HL-60/S4 (cell line): ENCODE results near the gene TTLL4.
"Not testable (repeated sequence)": the region's sequence is repeated elsewhere in the genome, so short reads cannot be mapped to it uniquely, and the experiment has no call there.

Source experiments
- in situ Hi-C: fragments of 300-500 bp; cut with MboI; formaldehyde crosslinking; loops from 2 replicates; pipeline ENCODE4 v1.14.3; 2022; ENCODE audit warnings: low sequenced_read_pairs

Gene TTLL4, protein sequence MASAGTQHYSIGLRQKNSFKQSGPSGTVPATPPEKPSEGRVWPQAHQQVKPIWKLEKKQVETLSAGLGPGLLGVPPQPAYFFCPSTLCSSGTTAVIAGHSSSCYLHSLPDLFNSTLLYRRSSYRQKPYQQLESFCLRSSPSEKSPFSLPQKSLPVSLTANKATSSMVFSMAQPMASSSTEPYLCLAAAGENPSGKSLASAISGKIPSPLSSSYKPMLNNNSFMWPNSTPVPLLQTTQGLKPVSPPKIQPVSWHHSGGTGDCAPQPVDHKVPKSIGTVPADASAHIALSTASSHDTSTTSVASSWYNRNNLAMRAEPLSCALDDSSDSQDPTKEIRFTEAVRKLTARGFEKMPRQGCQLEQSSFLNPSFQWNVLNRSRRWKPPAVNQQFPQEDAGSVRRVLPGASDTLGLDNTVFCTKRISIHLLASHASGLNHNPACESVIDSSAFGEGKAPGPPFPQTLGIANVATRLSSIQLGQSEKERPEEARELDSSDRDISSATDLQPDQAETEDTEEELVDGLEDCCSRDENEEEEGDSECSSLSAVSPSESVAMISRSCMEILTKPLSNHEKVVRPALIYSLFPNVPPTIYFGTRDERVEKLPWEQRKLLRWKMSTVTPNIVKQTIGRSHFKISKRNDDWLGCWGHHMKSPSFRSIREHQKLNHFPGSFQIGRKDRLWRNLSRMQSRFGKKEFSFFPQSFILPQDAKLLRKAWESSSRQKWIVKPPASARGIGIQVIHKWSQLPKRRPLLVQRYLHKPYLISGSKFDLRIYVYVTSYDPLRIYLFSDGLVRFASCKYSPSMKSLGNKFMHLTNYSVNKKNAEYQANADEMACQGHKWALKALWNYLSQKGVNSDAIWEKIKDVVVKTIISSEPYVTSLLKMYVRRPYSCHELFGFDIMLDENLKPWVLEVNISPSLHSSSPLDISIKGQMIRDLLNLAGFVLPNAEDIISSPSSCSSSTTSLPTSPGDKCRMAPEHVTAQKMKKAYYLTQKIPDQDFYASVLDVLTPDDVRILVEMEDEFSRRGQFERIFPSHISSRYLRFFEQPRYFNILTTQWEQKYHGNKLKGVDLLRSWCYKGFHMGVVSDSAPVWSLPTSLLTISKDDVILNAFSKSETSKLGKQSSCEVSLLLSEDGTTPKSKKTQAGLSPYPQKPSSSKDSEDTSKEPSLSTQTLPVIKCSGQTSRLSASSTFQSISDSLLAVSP

DNA sequence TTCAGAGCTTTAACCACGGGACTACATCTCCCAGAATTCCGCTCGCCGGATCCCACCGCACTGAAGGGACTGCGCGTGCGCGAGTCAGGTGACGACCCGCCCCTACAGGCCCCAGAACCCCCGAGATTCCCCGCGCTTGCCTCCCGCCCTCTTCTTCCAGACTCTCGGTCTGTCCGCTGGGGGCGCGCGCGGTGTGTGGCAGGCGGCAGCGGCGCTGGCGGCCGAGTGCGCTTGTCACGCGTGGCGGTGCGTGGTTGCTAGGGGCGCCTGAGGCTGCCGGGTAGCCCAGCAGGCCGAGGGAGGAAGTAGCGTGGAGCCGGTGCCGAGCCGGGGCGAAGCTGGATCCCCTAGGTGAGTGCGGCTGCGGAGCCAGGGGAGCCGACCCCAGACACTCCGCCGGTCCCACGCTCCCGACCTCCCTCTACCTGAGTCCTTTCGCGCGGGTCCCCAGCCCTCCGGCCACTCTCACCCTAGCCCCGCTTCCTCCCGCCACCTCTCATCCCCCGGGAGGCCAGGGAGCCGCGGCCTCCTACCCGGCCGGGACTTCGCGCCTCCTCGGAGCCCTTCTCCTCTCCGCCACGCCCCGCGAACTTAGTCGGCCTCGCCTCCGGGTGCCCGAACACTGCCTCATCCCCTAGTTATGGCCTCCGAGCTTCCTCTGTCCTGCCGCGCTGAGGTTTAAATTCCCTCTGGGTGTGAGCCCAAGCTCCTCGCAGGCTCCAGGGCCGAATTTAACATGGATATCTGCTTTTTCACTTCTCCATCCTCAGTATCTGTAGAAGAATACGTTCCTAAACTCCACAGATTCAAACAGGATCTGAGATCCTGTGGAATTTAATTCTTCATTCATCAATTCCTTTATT lies at the start of gene TTLL4:
Gene TTLL4 (plus strand): TSS at position 149 of the 863 bp plus-strand sequence. CDS start 26,842 bp downstream, outside the sequence.
- in situ Hi-C loops: no loop called here

GRCh38 chr2:218662377-218662776 lies 48.3 kb upstream of the TTLL4 start:
- in situ Hi-C loops: loop anchor here (25.0 kb wide), 1 partner anchor 375 kb away; the partner anchor contains the start of gene TMBIM1

GRCh38 chr2:218662827-218663226 lies 47.8 kb upstream of the TTLL4 start:
- in situ Hi-C loops: loop anchor here (25.0 kb wide), 1 partner anchor 376 kb away; the partner anchor contains the start of gene TMBIM1

GRCh38 chr2:218663901-218664300 lies 46.7 kb upstream of the TTLL4 start:
- in situ Hi-C loops: loop anchor here (25.0 kb wide), 1 partner anchor 377 kb away; the partner anchor contains the start of gene TMBIM1

GRCh38 chr2:218664653-218665052 lies 46.0 kb upstream of the TTLL4 start:
- in situ Hi-C loops: loop anchor here (25.0 kb wide), 1 partner anchor 377 kb away; the partner anchor contains the start of gene TMBIM1

DNA sequence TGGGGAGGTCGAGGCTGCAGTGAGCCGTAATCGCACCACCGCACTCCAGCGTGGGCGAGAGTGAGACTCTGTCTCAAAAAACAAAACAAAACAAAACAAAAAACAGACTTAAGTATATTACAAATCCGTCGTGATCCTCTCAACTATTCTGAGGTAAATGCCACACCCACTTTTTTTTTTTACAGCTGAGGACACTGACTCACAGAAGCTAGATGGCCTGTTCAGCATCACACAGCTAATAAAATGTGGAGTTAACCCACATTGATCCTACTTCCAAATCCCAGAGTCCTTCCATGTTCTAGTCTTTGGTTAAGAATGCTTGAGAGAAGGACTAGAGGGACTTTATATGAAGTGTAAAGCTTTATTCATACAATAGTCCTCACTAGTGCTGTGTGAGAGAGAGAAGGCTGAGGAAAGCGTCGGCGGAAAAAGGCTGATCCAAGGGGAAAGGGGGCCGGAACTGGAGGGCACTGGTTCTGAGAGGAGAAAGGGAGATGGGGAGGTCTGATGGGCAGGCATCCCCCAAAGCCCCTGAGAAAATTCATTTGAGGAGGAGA lies 39.5 kb upstream of the TTLL4 start:
- in situ Hi-C loops: loop anchor here (25.0 kb wide), 1 partner anchor 384 kb away; the partner anchor contains the start of gene TMBIM1

GRCh38 chr2:218671654-218672566 lies 38.7 kb upstream of the TTLL4 start, which contains the start of the genes RNF25 and STK36:
Gene RNF25, minus strand, starts transcription at chr2:218672002. Its CDS starts 32 bp downstream, at chr2:218671970.
Gene STK36, plus strand, starts transcription at chr2:218672086. Its CDS starts 744 bp downstream, at chr2:218672830.
- in situ Hi-C loops: loop anchor here (25.0 kb wide), 1 partner anchor 385 kb away; the partner anchor contains the start of gene TMBIM1

GRCh38 chr2:218679119-218679518 lies 31.5 kb upstream of the TTLL4 start:
- in situ Hi-C loops: no loop called here

DNA sequence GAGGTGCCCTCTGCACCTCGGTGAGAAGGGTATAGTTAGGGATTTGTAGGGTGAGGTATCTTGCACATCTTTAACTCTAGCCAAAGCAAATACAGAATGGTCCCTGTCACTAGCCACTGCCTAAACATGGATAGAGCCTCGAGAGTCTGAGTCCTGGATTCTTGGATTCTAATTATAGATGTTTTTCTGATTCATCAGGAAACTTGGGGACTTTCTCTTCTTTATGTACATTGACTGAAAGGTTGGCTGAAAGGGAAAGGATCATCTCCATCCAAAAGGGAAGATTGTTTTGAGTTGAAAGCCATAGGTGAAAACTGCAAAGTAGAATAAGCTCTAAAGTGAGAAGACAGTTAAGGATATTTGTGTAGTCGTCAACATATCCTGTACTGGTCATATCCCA lies 30.6 kb upstream of the TTLL4 start:
- in situ Hi-C loops: no loop called here

- in situ Hi-C loops: not testable (repeated sequence)
Measured at GRCh38 chr2:218687400-218688060, 23.1 kb upstream of the TTLL4 start.

DNA sequence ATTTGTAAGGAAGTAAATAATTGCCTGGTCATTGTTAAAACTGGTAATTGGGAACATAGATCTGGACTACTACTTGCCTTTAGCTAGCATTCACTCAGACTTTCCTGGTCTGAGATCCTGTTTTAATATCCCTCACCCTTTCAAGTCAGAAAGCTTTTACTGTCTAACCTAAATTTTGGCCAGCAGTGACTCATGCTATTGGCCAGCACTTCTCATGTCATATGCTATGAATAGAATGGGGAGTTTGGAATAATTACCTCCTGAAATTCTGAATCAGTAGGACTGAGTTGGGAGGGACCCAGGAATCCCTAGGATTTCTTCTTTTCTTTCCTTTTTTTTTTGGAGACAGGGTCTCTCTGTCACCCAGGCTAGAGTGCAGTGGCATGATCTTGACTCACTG lies 19.4 kb upstream of the TTLL4 start:
- in situ Hi-C loops: no loop called here

DNA sequence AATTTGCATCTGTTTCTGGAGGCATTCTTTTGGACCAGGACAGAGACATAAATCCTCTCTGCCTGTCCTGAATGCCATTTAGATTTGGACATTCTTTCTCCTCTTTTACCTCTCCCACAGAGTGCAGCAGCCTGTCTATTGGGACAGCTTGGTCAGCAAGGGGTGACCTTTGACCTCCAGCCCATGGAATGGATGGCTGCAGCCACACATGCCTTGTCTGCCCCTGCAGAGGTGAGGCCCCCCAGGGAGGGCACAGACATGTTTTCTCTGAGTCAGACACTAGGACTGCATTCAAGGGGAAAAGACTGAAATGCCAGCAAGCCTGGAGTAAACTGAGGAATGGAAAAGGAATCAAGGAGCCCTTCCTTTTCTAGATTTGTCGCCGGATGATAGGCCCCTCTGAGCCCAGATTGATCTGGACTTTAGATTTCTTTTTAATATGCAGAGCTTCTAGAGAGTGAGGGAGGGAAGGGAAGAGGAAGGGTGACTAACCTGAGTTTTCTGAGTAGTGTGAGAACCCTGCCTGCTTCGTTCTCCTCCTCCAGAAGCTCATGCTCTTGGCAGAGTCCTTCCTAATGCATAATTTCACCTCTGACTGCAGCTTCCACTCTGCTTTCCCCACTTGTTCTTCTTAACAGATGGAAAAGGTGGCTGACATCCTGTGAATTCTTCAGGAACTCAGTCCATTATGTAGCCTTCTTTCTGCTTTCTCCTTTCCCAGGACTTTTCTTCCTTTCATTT lies 16.1 kb upstream of the TTLL4 start:
- in situ Hi-C loops: no loop called here

GRCh38 chr2:218698885-218699284 lies 11.8 kb upstream of the TTLL4 start:
- in situ Hi-C loops: no loop called here

DNA sequence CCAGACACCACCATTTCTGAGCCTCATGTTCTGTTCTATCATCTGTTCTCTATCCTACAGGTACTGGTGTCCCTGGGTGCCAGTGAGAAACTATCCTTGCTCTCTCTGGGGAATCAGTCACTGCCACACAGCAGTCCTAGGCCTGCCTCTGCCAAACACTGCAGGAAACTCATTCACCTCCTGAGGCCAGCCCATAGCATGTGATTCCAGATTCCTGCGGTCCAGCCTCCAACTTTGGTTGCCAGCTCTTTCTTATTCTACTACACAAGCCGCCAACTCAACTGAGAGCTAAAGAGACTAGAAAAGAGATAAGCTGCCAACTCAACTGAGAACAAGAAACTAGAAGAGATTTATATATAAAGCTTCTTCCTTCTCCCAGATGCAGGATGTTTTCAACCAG lies 8.8 kb upstream of the TTLL4 start:
- in situ Hi-C loops: no loop called here

GRCh38 chr2:218703341-218703740 lies 7.3 kb upstream of the TTLL4 start:
- in situ Hi-C loops: no loop called here

- in situ Hi-C loops: no loop called here
Measured at GRCh38 chr2:218708086-218708485, 2.5 kb upstream of the TTLL4 start.

- in situ Hi-C loops: no loop called here
Measured at GRCh38 chr2:218709908-218710307, 727 bp upstream of the TTLL4 start.
